ENCODE data around the gene PBX4.

- TF ChIP-seq CTCF (IDR thresholded peaks at IDR 0.05) (no peak), ZFX (IDR thresholded peaks at IDR 0.05; ENCODE audit: borderline replicate concordance) (no peak)
Observed at GRCh38 chr19:19619849-19620210, 1.3 kb upstream of the PBX4 start.
